ENCODE results near the gene TCP11.
"Not testable (repeated sequence)": the region's sequence is repeated elsewhere in the genome, so short reads cannot be mapped to it uniquely, and the experiment has no call there.

- TF ChIP-seq CTCF (conservative IDR thresholded peaks at IDR 0.05; ENCODE audit: low read length); EZH2phosphoT487 (IDR thresholded peaks at IDR 0.05; ENCODE audit: borderline replicate concordance): not testable (repeated sequence)
Observed at GRCh38 chr6:35107208-35107607, 33.9 kb downstream of the TCP11 start.
